NCI-H510A (cell line): ENCODE results near the gene CYB5B.

ENCODE experiments used
- DNase-seq: peaks from one replicate; lab custom pipeline; 2025; lab: John Stamatoyannopoulos, UW

CYB5B gene

GRCh38 chr16:69486724-69487123 lies 62.3 kb downstream of the CYB5B start:
- no peak for DNase-seq

DNA sequence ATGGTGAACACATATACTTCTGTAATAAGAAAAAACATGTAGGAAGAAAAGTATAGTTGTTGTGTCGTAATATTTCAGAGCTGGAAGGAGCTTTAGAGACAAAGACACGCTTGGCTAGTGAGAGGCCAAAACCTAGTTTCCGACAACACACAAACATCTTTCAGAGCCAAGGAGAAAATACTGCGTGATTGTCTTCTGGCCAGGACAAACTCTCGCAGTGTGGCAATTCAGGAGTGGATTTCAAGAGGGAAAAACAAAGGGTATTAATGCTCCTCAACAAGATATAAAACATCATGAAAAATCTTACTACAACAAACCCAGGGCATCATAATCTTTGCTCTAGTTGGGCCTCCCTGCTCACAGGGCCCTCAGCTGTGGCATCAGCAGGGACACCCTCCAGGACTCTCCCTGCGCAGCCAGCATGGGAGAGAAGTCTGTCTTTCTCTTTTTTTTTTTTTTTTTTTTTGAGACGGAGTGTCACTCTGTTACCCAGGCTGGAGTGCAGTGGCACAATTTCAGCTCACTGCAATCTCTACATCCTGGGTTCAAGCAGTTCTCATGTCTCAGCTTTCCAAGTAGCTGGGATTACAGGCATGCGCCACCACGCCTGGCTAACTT lies 66.4 kb downstream of the CYB5B start:
- DNase-seq, result no peak

DNA sequence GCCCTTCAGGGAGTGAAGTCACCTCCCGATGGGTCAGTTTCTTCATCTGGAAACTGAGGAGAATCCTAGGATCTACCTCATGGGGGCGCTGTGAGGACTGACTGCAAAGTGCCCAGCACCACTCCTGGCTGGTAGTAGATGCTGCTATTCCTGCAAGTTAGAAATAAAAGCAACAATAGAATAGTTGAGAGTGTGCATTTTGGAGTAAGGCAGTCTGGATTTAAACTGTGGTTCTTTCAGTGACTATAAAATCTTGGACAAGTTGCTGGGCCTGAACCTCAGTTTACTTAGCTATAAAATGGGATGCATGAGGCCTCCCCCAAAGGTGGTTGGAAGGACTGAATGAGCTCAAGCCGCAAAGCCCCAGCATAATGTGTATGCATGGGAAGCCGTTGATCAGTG lies 70.6 kb downstream of the CYB5B start:
- no peak for DNase-seq

DNA sequence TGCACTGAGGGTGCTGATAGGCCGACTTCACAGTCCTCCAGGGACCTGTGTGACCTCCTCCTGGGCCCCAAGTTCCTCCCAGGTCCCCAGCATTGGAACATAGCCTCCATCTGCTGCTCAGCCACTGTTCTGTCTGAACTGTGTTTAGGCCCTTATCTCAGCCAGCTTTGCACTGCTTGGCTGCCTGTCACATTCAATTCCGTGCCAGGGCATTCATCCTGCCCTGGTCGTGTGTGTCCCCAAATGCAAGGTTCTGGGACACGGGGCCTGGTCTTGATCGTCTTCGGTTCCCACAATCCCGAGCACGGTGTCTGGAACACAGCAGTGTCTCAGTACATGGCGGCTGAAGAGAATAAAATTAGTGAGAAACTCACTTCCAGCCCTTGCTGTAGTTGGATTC lies 71.4 kb downstream of the CYB5B start:
- no peak for DNase-seq

DNA sequence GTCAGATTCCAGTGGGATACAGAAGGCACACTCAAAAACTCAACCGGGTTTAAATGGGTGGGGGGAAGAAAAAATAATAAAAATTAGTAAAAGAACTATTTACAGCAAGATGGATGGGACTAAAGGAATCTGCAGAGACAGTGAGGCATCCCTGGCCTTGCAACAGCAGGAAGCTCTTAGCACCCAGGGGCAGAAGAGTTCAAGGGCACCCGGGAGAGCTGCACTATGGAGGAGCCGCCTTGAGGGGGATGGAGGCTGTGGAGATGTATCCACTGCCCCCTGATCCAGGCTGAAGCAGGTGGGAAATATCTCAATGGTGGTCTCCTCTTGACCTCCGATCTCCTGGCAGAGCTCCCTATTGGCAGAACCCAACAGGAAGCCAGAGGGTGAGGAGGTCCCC lies 72.0 kb downstream of the CYB5B start:
- no peak for DNase-seq

GRCh38 chr16:69496896-69497295 lies 72.5 kb downstream of the CYB5B start:
- no peak for DNase-seq

GRCh38 chr16:69497876-69498596 lies 73.6 kb downstream of the CYB5B start:
- DNase-seq, result no peak

GRCh38 chr16:69498926-69499325 lies 74.5 kb downstream of the CYB5B start:
- no peak for DNase-seq

- DNase-seq, result no peak
Measured at GRCh38 chr16:69499541-69500230, 75.3 kb downstream of the CYB5B start.

DNA sequence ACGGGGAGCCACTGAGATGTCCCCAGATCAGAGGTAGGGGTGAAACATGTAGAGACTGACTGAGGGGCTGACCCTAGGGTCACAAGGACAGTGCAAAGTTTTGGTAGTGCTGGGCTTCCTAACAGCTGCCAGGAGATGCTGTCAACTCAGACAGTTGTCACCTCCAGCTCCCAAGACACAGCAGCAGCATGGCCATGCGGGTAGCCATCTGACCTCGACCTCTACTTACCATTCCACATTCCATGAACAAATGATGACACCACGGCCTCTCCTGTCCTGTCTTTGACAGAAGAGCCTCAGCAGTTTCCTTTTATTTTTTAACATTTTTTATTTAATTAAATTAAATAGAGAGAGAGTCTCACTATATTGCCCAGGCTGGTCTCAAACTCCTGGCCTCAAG lies 76.1 kb downstream of the CYB5B start:
- DNase-seq, result no peak

DNA sequence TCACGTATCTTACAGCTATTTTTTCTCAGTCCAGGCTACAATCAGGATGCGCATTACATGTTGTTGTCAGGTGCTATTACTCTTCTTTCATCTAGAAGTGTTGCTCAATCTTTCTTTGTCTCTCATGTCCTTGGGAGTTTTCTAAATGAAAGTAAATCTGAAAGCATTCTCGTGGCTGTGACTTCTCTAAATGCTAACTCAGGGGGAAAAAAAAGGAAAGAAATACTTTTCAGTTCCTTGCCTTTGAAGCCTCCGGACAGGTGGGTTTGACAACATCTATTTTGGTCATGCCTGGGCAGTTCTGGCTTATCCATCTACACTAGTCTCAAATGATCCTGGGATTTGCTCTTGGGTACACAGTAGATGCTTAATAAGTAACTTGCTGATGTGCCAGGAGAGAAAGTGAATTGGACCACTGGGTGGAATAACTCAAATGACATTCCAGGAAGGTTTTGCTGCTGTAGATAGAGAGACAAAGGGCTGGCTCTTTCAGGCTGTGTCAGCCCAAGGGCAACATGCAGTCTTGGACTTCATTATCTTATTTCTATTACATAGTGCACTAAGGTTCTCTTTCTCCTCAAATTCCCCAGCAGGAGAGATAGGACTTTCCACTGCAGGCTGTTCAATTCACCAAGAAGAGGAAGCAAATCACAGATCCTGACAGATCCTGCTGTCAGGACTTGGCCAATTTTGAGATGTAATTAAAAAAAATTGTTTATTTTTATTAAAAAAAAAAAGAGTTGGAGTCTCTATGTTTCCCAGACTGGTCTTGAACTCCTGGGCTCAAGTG lies 77.7 kb downstream of the CYB5B start:
- DNase-seq, result no peak

GRCh38 chr16:69503244-69503643 lies 78.8 kb downstream of the CYB5B start:
- no peak for DNase-seq

DNA sequence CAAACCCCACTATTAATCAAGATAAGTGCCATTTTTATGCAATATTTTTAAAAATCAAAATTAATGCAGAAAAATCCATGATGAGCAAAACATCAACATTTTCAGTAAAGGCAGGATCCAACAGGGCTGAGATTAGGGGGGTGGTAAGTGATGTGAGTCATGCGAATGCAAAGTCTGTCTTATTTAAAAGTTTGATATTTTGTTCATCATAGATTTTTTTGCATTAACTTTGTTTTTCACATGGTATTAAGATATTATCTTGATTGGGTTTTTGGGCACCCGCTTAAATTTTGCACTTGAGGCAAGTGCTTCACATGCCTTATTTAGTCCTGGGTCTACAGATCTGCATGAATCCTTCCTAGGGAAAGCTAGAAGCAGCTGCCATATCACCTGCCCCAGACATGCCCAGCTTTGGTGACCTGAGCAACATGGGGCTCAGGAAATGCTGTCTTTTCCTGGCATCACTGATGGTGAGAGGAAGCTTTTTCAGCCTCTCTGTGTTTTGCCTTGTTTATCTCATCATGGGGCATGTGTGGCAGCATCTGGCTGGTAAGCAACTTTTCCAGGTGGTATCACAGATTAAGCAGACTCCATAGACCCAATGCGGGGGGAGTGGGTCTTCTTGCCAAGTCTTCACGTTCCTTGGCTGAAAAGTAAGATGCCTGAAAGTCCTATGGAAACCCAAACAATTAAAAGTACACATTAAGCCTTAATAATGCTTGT lies 83.8 kb downstream of the CYB5B start:
- no peak for DNase-seq

DNA sequence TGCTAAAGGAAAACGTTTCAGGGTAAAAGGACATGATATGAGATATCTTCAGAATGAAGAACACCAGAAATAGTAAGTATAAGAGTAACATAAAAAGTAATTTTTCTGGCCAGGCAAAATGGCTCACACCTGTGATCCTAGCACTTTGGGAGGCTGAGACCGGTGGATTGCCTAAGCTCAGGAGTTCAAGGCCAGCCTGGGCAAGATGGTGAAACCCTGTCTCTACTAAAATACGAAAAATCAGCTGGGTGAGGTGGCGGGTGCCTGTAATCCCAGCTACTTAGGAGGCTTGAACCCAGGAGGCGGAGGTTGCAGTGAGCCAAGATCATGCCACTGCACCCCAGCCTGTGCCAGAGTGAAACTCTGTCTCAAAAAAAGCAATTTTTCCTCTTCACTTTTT lies 84.7 kb downstream of the CYB5B start:
- no peak for DNase-seq

DNA sequence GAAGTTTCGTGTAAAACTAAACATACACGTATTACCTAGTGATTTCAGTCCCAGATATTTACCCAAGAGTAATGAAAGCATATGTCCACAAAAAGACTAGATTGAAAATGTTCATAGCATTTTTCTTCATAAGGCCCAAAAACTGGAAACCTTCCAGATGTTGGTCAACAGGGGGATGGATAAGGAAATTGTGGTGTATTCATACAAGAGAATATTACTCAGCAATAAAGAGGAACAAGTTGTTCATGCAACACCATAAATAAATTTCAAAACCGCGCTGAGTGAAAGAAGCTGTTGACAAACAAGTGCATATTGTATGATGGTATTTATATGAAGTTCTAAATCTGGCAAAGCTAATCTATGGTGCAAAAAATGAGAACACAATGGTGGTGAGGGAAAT lies 87.2 kb downstream of the CYB5B start:
- DNase-seq, result no peak

- DNase-seq, result no peak
Measured at GRCh38 chr16:69513180-69513966, 89.0 kb downstream of the CYB5B start.

DNA sequence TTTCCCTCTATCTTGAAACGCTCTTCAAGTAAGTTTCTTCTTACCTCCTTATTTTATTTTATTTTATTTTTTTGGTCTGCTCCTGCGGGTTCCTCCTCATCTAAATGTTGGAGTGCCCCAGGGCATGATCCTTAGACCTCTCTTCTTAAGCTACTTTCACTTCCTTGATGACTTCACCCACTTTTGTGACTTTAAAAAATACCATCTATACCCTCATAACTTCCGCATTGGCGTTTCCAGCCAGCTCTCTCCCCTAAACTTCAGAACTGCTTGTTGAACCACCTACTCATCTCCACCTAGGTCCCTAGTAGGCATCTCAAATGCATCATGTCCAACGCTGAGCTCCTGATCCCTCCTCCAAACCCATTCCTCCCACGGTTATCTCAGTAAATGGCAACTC lies 89.9 kb downstream of the CYB5B start:
- no peak for DNase-seq
